ENCODE data around the gene BCKDHB.
"Not testable (repeated sequence)": the region's sequence is repeated elsewhere in the genome, so short reads cannot be mapped to it uniquely, and the experiment has no call there.

Gene BCKDHB

GRCh38 chr6:80268865-80269730 is 162.6 kb downstream of the BCKDHB start:
- no peak for DNase-seq

- no peak for DNase-seq
Observed at GRCh38 chr6:80271074-80271473, 164.6 kb downstream of the BCKDHB start.

- no peak for DNase-seq
Observed at GRCh38 chr6:80272988-80273387, 166.5 kb downstream of the BCKDHB start.

GRCh38 chr6:80276861-80277260 is 170.4 kb downstream of the BCKDHB start:
- DNase-seq, result peak; percentile 59

- DNase-seq, result no peak
Observed at GRCh38 chr6:80277501-80277900, 171.0 kb downstream of the BCKDHB start.

- DNase-seq, result peak; percentile 49
Observed at GRCh38 chr6:80280262-80281010, 174.0 kb downstream of the BCKDHB start.

GRCh38 chr6:80282913-80283554 is 176.6 kb downstream of the BCKDHB start:
- DNase-seq, result peak; percentile 58

GRCh38 chr6:80287112-80287511 is 180.6 kb downstream of the BCKDHB start:
- no peak for DNase-seq

- DNase-seq, result no peak
Observed at GRCh38 chr6:80287607-80288006, 181.1 kb downstream of the BCKDHB start.

- no peak for DNase-seq
Observed at GRCh38 chr6:80289727-80290126, 183.3 kb downstream of the BCKDHB start.

- DNase-seq, result not testable (repeated sequence)
Observed at GRCh38 chr6:80294531-80294930, 188.1 kb downstream of the BCKDHB start.

GRCh38 chr6:80302716-80303115 is 196.2 kb downstream of the BCKDHB start:
- DNase-seq, result no peak

- DNase-seq, result peak; percentile 59
Observed at GRCh38 chr6:80304014-80304413, 197.5 kb downstream of the BCKDHB start.

- DNase-seq, result no peak
Observed at GRCh38 chr6:80314531-80314930, 208.1 kb downstream of the BCKDHB start.

- peak; percentile 65 for DNase-seq
Observed at GRCh38 chr6:80316686-80317231, 210.3 kb downstream of the BCKDHB start.

- DNase-seq, result peak; percentile 83
Observed at GRCh38 chr6:80319196-80319595, 212.7 kb downstream of the BCKDHB start.

GRCh38 chr6:80321011-80321410 is 214.5 kb downstream of the BCKDHB start:
- DNase-seq, result peak; percentile 28

GRCh38 chr6:80325742-80326141 is 219.3 kb downstream of the BCKDHB start:
- DNase-seq, result no peak

GRCh38 chr6:80328652-80329051 is 222.2 kb downstream of the BCKDHB start:
- no peak for DNase-seq

GRCh38 chr6:80329496-80329895 is 223.0 kb downstream of the BCKDHB start:
- no peak for DNase-seq

- no peak for DNase-seq
Observed at GRCh38 chr6:80330961-80331360, 224.5 kb downstream of the BCKDHB start.

GRCh38 chr6:80331522-80331921 is 225.1 kb downstream of the BCKDHB start:
- DNase-seq, result no peak

GRCh38 chr6:80331974-80332373 is 225.5 kb downstream of the BCKDHB start:
- DNase-seq, result no peak
